Neural crest cell (in vitro differentiated cells): ENCODE measurements around the gene ZSWIM8. TPM values are rescaled to one million over a fixed set of nuclear protein-coding genes. Genes with fewer than 3 reads are reported as not detected.

Experiments used
- DNase-seq: peaks from one replicate; pipeline ENCODE4 v3.0.0; 2021; ENCODE audit warnings: low read depth, mixed read lengths, low spot score
- H3K27ac Mint-ChIP-seq: one replicate; pipeline ENCODE4 v1.8.0; 2021; ENCODE audit warnings: mild to moderate bottlenecking, mixed read lengths; ENCODE audit not compliant: unreplicated experiment
- H3K27me3 Mint-ChIP-seq: 2 replicates; pipeline ENCODE4 v1.8.0; 2021; ENCODE audit warnings: low read depth, mild to moderate bottlenecking, mixed read lengths
- H3K36me3 Mint-ChIP-seq: 2 replicates; pipeline ENCODE4 v1.8.0; 2021; ENCODE audit warnings: low read depth, mild to moderate bottlenecking, mixed read lengths
- H3K4me1 Mint-ChIP-seq: 2 replicates; pipeline ENCODE4 v1.8.0; 2021; ENCODE audit warnings: mixed read lengths
- H3K4me3 Mint-ChIP-seq: one replicate; pipeline ENCODE4 v1.8.0; 2021; ENCODE audit warnings: mild to moderate bottlenecking, mixed read lengths
- H3K9me3 Mint-ChIP-seq: 2 replicates; pipeline ENCODE4 v1.8.0; 2021; ENCODE audit warnings: mixed read lengths
- CTCF ChIP-seq: fragments of 200-600 bp; sonication (generic); conservative IDR thresholded peaks from 2 replicates; pipeline ENCODE4 v1.5.0; 2021; ENCODE audit warnings: antibody characterized with exemption, mild to moderate bottlenecking
- total RNA-seq: library from RNA; stranded (reverse); gene quantifications from 2 replicates; pipeline ENCODE4 v1.2.1, GENCODE V29; 2021

The ZSWIM8 gene
- total RNA-seq, 1 donor from 2014 or later: 74.9 TPM

GRCh38 chr10:73807471-73807870 is 22.1 kb downstream of the ZSWIM8 start:
- Mint-ChIP-seq H3K27ac (no peak overlapping the region), H3K4me1 (peaks cover 15% of the 10 kb centered on the region), H3K9me3 (no peaks in the 10 kb centered on the region), H3K27me3 (no peaks in the 10 kb centered on the region), H3K4me3 (no peak overlapping the region), H3K36me3 (peaks cover 6% of the 10 kb centered on the region)
- DNase-seq: no peak
- TF ChIP-seq CTCF: no peak

- Mint-ChIP-seq H3K27ac (no peak overlapping the region), H3K4me3 (peak overlapping the region; percentile 92)
- TF ChIP-seq CTCF: no peak
These were observed 22.8 kb downstream of the ZSWIM8 start for GRCh38 chr10:73808021-73808815.

GRCh38 chr10:73809061-73809818 is 23.8 kb downstream of the ZSWIM8 start:
- no peak for DNase-seq
- peak overlapping the region; percentile 92 for H3K4me3 Mint-ChIP-seq
- H3K4me1 Mint-ChIP-seq: peaks cover 18% of the 10 kb centered on the region
- TF ChIP-seq CTCF: no peak
- H3K27ac Mint-ChIP-seq: no peak overlapping the region
- no peaks in the 10 kb centered on the region for H3K9me3 Mint-ChIP-seq
- no peaks in the 10 kb centered on the region for H3K27me3 Mint-ChIP-seq
- peaks cover 6% of the 10 kb centered on the region for H3K36me3 Mint-ChIP-seq

More at GRCh38 chr10:73808021-73808815, 22.8 kb downstream of the ZSWIM8 start:
- peaks cover 18% of the 10 kb centered on the region for H3K4me1 Mint-ChIP-seq
- no peaks in the 10 kb centered on the region for H3K9me3 Mint-ChIP-seq
- DNase-seq: no peak
- H3K27me3 Mint-ChIP-seq: no peaks in the 10 kb centered on the region
- peaks cover 6% of the 10 kb centered on the region for H3K36me3 Mint-ChIP-seq

GRCh38 chr10:73810358-73810734 is 24.9 kb downstream of the ZSWIM8 start:
- TF ChIP-seq CTCF: no peak
- no peak for DNase-seq
- Mint-ChIP-seq H3K27me3 (no peaks in the 10 kb centered on the region), H3K4me1 (peaks cover 18% of the 10 kb centered on the region), H3K27ac (peak overlapping the region; percentile 67), H3K36me3 (peaks cover 6% of the 10 kb centered on the region), H3K9me3 (no peaks in the 10 kb centered on the region), H3K4me3 (peak overlapping the region; percentile 92)

GRCh38 chr10:73810735-73811465 is 25.5 kb downstream of the ZSWIM8 start:
- peak; percentile 28 for DNase-seq
- Mint-ChIP-seq H3K27ac (peak overlapping the region; percentile 67), H3K4me3 (peak overlapping the region; percentile 92), H3K36me3 (peaks cover 6% of the 10 kb centered on the region), H3K4me1 (peaks cover 18% of the 10 kb centered on the region), H3K9me3 (no peaks in the 10 kb centered on the region), H3K27me3 (no peaks in the 10 kb centered on the region)
- no peak for TF ChIP-seq CTCF
